RWPE2 (cell line): ENCODE data around the gene MYLK3.

Source experiments
- ATAC-seq: fragments of 200-7000 bp; cut with Tn5 transposase; 3 replicates; pipeline ENCODE4 v1.9.1; 2021; ENCODE audit warnings: low read depth
- DNase-seq: peaks from one replicate; pipeline ENCODE4 v3.0.0-alpha.2; 2020; ENCODE audit warnings: low spot score
- H3K27ac ChIP-seq: fragments of 450-650 bp; 2 replicates; pipeline ENCODE4 v1.5.1; 2017; ENCODE audit warnings: mild to moderate bottlenecking; ENCODE audit not compliant: poor library complexity, severe bottlenecking
- H3K27me3 ChIP-seq: fragments of 250-450 bp; sonication (Bioruptor Pico); 2 replicates; pipeline ENCODE4 v1.5.1; 2021; ENCODE audit warnings: mild to moderate bottlenecking, moderate library complexity; ENCODE audit not compliant: insufficient read depth, poor library complexity, severe bottlenecking
- H3K36me3 ChIP-seq: fragments of 250-450 bp; sonication (Bioruptor Pico); 2 replicates; pipeline ENCODE4 v1.5.1; 2020; ENCODE audit warnings: low read depth, mild to moderate bottlenecking, moderate library complexity
- H3K4me1 ChIP-seq: fragments of 250-450 bp; sonication (Bioruptor Pico); 2 replicates; pipeline ENCODE4 v1.5.1; 2021; ENCODE audit warnings: mild to moderate bottlenecking, moderate library complexity; ENCODE audit not compliant: insufficient read depth, poor library complexity, severe bottlenecking
- H3K4me3 ChIP-seq: fragments of 250-450 bp; sonication (Bioruptor Pico); 2 replicates; pipeline ENCODE4 v1.5.1; 2021; ENCODE audit warnings: mild to moderate bottlenecking, moderate library complexity; ENCODE audit not compliant: severe bottlenecking
- H3K9me3 ChIP-seq: fragments of 250-450 bp; sonication (Bioruptor Pico); 2 replicates; pipeline ENCODE4 v1.5.1; 2021; ENCODE audit warnings: mild to moderate bottlenecking, moderate library complexity; ENCODE audit not compliant: severe bottlenecking
- TF ChIP-seq, protein P1 (sequence below): fragments of 450-650 bp; IDR thresholded peaks from one replicate; pipeline ENCODE4 v1.5.1; 2017; ENCODE audit warnings: mild to moderate bottlenecking, moderate library complexity; ENCODE audit not compliant: poor library complexity, severe bottlenecking

MYLK3 gene

DNA sequence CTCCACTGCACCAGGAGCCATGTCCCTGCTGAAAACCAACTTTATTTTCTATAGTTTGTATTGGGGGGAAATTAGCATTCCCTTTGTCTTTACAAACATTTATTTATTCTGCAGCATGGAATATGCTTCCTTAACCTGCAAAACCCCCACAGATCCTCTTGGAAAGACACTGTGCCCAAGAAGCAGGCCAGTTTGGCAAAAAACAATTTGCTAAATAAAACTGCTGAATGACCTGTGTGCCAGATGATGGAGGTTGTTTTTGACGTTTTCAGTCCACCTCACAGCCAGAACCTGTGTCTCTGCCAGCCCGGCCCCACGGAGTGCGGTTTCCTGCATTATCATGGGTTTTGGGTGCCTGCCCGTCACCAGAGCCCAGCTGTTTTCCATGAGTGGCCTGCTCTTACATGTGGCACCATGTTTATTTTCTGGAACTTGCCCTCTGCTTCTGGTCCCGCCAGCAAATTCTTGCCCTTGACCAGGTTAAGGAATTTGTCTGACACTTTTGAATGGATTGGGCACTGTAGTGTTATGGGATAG lies 32.3 kb downstream of the MYLK3 start:
- TF ChIP-seq, protein P1, sequence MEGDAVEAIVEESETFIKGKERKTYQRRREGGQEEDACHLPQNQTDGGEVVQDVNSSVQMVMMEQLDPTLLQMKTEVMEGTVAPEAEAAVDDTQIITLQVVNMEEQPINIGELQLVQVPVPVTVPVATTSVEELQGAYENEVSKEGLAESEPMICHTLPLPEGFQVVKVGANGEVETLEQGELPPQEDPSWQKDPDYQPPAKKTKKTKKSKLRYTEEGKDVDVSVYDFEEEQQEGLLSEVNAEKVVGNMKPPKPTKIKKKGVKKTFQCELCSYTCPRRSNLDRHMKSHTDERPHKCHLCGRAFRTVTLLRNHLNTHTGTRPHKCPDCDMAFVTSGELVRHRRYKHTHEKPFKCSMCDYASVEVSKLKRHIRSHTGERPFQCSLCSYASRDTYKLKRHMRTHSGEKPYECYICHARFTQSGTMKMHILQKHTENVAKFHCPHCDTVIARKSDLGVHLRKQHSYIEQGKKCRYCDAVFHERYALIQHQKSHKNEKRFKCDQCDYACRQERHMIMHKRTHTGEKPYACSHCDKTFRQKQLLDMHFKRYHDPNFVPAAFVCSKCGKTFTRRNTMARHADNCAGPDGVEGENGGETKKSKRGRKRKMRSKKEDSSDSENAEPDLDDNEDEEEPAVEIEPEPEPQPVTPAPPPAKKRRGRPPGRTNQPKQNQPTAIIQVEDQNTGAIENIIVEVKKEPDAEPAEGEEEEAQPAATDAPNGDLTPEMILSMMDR = no peak
- no peak for ATAC-seq
- DNase-seq = no peak
- Histone ChIP-seq H3K27ac (no peak overlapping the region), H3K36me3 (no peaks in the 10 kb centered on the region), H3K27me3 (no peaks in the 10 kb centered on the region), H3K4me3 (no peak overlapping the region), H3K4me1 (no peaks in the 10 kb centered on the region), H3K9me3 (no peaks in the 10 kb centered on the region)

DNA sequence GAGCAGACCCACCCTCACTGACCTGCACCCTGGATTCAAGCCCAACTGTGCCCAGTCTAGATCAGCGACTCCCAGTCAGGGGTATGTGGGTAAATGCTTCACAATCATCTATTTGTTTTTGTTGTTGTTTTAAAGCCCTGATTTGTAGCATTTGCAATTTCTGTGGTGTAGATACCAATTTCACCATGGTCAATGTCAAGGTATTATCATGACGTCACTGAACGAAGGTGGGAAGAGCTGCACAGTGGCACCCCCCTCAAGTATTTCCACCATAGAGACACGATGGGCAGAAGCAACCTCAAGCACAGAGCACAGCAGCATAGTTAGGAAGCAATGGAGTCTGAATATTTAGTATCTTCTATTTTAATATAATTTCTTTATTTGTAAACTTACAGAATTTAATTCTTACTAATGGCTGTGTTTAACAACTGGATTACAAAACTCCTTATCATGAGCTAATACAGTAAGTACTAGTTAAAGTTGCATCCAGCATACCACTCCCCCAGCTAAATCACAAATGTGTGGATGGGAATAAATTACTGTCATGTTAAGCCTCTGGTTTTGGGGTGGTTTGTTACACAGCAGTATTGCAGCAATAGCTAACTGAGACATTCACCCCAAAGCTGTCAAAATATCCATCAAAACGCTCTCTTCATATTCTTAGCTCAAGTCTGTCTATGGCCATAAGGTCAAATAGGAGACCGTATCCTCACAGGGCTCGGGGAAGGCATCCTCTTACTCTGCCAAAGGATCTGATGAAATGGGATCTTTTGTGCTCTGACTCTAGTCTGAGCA lies 33.1 kb downstream of the MYLK3 start:
- Histone ChIP-seq H3K4me1 (no peaks in the 10 kb centered on the region), H3K27me3 (no peaks in the 10 kb centered on the region), H3K9me3 (no peaks in the 10 kb centered on the region), H3K4me3 (no peak overlapping the region), H3K36me3 (no peaks in the 10 kb centered on the region), H3K27ac (no peak overlapping the region)
- TF ChIP-seq, protein P1 = no peak
- no peak for ATAC-seq
- no peak for DNase-seq

DNA sequence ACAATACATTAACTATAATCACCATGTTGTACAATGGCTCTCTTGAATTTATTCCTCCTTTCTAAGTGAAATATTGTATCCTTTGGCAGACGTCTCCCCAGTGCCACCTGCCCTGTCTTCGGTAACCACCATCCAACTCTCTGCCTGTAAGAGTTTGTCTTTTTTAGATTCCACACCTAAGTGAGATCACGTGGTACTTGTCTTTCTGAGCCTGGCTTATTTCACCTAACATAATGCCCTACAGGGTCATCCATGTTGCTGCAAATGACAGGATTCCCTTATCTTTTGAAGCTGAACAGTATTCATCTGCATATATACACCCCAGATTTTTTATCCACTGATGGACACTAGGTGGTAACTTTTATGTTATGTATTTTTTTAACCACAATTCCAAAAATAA lies 34.5 kb downstream of the MYLK3 start:
- H3K27ac ChIP-seq = no peak overlapping the region
- ATAC-seq (no peak), DNase-seq (no peak)
- TF ChIP-seq, protein P1 = no peak
- no peaks in the 10 kb centered on the region for H3K9me3 ChIP-seq
- H3K4me1 ChIP-seq = no peaks in the 10 kb centered on the region
- H3K36me3 ChIP-seq = no peaks in the 10 kb centered on the region
- no peak overlapping the region for H3K4me3 ChIP-seq
- no peaks in the 10 kb centered on the region for H3K27me3 ChIP-seq

DNA sequence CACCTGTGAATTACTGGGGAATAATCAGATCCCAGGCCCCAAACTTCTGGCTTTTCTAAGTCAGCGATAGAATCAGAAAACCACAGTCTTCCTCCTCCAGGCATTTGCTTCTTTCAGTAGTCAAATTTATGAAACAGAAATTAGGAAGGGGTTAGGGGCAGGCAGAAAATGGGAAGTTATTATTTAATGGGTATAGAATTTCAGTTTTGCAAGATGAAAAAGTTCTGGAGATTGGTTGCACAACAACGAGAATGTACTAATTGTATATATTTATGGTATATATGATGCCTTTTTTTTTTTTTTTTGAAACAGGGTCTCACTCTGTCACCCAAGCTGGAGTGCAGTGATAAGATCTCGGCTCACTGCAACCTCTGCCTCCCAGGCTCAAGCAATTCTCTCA lies 35.2 kb downstream of the MYLK3 start:
- TF ChIP-seq, protein P1 = no peak
- Histone ChIP-seq H3K27me3 (no peaks in the 10 kb centered on the region), H3K36me3 (no peaks in the 10 kb centered on the region), H3K27ac (no peak overlapping the region), H3K9me3 (no peaks in the 10 kb centered on the region), H3K4me3 (no peak overlapping the region), H3K4me1 (no peaks in the 10 kb centered on the region)
- ATAC-seq (no peak), DNase-seq (no peak)
